ENCODE data around the gene SP3. TPM values are rescaled to one million over a fixed set of nuclear protein-coding genes. Genes with fewer than 3 reads are reported as not detected.

SP3 gene
- 100 to 1,000 TPM in 1 of 4 donors, 10 to 100 TPM in 3; 78.7 to 102 (median 92.2) TPM for total RNA-seq

GRCh38 chr2:173965372-173966025 lies at the start of gene SP3:
SP3 (minus strand) TSS chr2:173965373; CDS start chr2:173965171, 202 bp downstream.
- no peak for TF ChIP-seq EP300 (IDR thresholded peaks at IDR 0.05)
- TF ChIP-seq POLR2A (IDR thresholded peaks at IDR 0.05; ENCODE audit: low read depth), result peak; percentile 77
- TF ChIP-seq CTCF (IDR thresholded peaks at IDR 0.05), result no peak
- peak; percentile 90 to 96 for TF ChIP-seq POLR2AphosphoS5 (IDR thresholded peaks at IDR 0.05)
- Histone ChIP-seq H3K27ac (replicated peaks in 1 of 4) (peak within 1 kb of the TSS; percentile 100), H3K9me3 (peaks cover 0 to 5% (median 0%) of the 10 kb centered on the region in 4 donors), H3K4me3 (peak within 1 kb of the TSS; percentile 98 to 100 (median 99)), H3K4me1 (peaks cover 28 to 36% (median 31%) of the 10 kb centered on the region in 4 donors), H3K36me3 (peaks cover 0 to 3% (median 0%) of the 10 kb centered on the region in 4 donors), H3K27me3 (no peaks in the 10 kb centered on the region)
- peak; percentile 99 for DNase-seq (ENCODE audit: extremely low spot score)
- intact Hi-C loops (cut with DNase I), result loop anchor here (5.0 to 10.0 kb wide), 2 partner anchors 49 to 77 kb away; no protein-coding TSS in a partner anchor
- WGBS, result 0% methylated on average over 12 of the region's 52 CpGs

GRCh38 chr2:174014699-174015070 lies 49.5 kb upstream of the SP3 start:
- H3K4me1 ChIP-seq, result peaks cover 26 to 34% (median 32%) of the 10 kb centered on the region in 4 donors
- peak overlapping the region; percentile 46 to 90 (median 88) for H3K27ac ChIP-seq (replicated peaks in 1 of 4)
- intact Hi-C loops (cut with DNase I), result loop anchor here (10.0 kb wide), 1 partner anchor 50 kb away; the partner anchor contains the start of gene SP3
- H3K27me3 ChIP-seq, result no peaks in the 10 kb centered on the region
- no peaks in the 10 kb centered on the region for H3K36me3 ChIP-seq
- TF ChIP-seq POLR2A (IDR thresholded peaks at IDR 0.05; ENCODE audit: low read depth), result no peak
- no peak for TF ChIP-seq POLR2AphosphoS5 (IDR thresholded peaks at IDR 0.05)
- no peak for TF ChIP-seq CTCF (IDR thresholded peaks at IDR 0.05)
- no peak for TF ChIP-seq EP300 (IDR thresholded peaks at IDR 0.05)
- 78% methylated on average over 2 of the region's 2 CpGs for WGBS
- DNase-seq (ENCODE audit: extremely low spot score), result no peak
- no peak overlapping the region for H3K4me3 ChIP-seq
- no peaks in the 10 kb centered on the region for H3K9me3 ChIP-seq

GRCh38 chr2:174014011-174014698 lies 49.0 kb upstream of the SP3 start:
- H3K27me3 ChIP-seq, result no peaks in the 10 kb centered on the region
- WGBS, result 77% methylated on average over 6 of the region's 6 CpGs
- peaks cover 26 to 34% (median 32%) of the 10 kb centered on the region in 4 donors for H3K4me1 ChIP-seq
- peak overlapping the region; percentile 87 to 92 (median 89) for H3K27ac ChIP-seq (replicated peaks in 1 of 4)
- TF ChIP-seq POLR2AphosphoS5 (IDR thresholded peaks at IDR 0.05) (no peak), CTCF (IDR thresholded peaks at IDR 0.05) (no peak), EP300 (IDR thresholded peaks at IDR 0.05) (no peak)
- H3K9me3 ChIP-seq, result no peaks in the 10 kb centered on the region
- H3K4me3 ChIP-seq, result peak overlapping the region in 1 of 4 donors; percentile 67
- H3K36me3 ChIP-seq, result no peaks in the 10 kb centered on the region
- intact Hi-C loops (cut with DNase I), result loop anchor here (10.0 kb wide), 1 partner anchor 49 kb away; the partner anchor contains the start of gene SP3
- DNase-seq (ENCODE audit: extremely low spot score), result no peak

- peaks cover 26 to 34% (median 32%) of the 10 kb centered on the region in 4 donors for H3K4me1 ChIP-seq
- no peaks in the 10 kb centered on the region for H3K27me3 ChIP-seq
- no peaks in the 10 kb centered on the region for H3K36me3 ChIP-seq
- H3K27ac ChIP-seq (replicated peaks in 1 of 4), result peak overlapping the region; percentile 87 to 92 (median 89)
- no peaks in the 10 kb centered on the region for H3K9me3 ChIP-seq
- intact Hi-C loops (cut with DNase I), result loop anchor here (10.0 kb wide), 1 partner anchor 49 kb away; the partner anchor contains the start of gene SP3
- TF ChIP-seq EP300 (IDR thresholded peaks at IDR 0.05) (no peak), CTCF (IDR thresholded peaks at IDR 0.05) (no peak), POLR2A (IDR thresholded peaks at IDR 0.05; ENCODE audit: low read depth) (no peak), POLR2AphosphoS5 (IDR thresholded peaks at IDR 0.05) (peak in 1 of 2 donors; percentile 34)
- 35% methylated on average over 17 of the region's 17 CpGs for WGBS
- DNase-seq (ENCODE audit: extremely low spot score), result no peak
- H3K4me3 ChIP-seq, result peak overlapping the region; percentile 61 to 67 (median 64)
These were observed 48.2 kb upstream of the SP3 start for GRCh38 chr2:174013315-174013751.

All from esophagus muscularis mucosa (tissue), 4 donors.